Ureter (tissue), 1 donor: ENCODE measurements around the gene NPAS2. TPM values are rescaled to one million over a fixed set of nuclear protein-coding genes. Genes with fewer than 3 reads are reported as not detected.

Experiments
- DNase-seq: peaks from one replicate; pipeline ENCODE4 v3.0.0-alpha.2; 2020; ENCODE audit warnings: low spot score
- total RNA-seq: library from RNA; stranded (reverse); gene quantifications from one replicate; pipeline ENCODE4 v1.2.4, GENCODE V29; 2023
- donor health status: DM: yes; HTN: yes; CAD: no.

NPAS2 gene
- total RNA-seq, 1 donor from 2014 or later = 102 TPM

DNA sequence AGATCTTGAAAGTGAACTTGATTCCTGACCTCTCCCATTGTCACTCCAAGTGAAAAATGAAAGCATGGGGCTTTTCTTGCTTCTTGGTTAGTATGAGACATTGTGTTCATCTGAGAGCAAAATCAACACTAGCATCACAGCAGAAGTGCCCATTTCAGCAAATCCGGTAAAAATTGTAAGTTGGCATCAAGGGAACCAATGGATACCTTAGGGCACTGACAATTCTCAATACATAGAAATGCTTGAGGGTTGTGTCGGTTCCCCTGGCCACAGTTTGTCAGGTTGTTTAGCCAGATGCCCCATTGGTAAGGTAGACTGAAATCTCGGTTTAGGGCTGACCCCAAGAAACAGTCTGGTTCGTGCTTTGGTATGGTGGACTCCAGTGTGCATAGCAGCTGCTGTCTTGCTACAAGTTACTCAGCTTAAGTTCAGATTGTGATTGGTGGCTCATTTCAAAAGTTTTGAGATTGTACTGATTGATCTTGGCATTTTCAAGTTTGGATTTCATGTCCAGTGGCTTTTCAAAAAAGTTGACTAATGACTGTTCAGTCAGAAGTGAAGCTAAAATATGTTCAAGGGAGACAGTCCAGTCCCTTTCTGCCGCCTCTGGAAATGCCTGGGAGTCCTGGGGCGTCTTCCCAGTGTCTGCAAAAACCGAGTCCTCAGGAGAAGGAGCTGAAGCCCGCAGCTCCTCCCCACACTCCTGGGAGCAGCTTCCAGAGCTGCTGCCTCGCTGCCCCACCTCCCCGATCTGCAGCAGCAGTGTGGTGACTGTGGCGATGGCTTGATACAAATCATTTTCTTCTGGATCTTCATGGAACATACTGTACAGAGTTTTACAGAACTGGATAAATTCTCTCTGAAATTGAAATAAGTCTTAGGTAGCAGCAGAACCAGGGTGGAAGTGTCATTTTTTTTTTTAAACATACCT is 187.7 kb downstream of the NPAS2 start:
- no peak for DNase-seq

DNA sequence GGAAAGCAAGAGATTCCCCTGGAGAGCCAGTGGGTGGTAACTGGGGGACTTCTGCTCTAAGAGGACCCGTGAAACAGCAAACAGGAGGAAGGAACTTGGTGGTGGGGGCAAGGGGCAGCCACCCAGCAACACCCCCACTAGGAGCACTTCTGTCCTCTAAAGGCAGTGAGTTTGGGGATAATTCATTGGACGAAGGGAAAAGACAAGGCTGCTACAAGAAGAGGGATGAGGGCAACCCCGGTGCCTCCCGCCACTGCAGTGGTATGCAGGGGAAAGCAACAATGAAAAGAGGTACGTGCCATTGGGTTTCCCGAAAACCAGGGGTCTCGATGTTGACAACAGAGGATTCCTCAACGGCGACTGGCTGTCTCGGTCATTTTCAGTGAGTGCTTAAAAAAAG is 191.2 kb downstream of the NPAS2 start:
- DNase-seq = no peak

DNA sequence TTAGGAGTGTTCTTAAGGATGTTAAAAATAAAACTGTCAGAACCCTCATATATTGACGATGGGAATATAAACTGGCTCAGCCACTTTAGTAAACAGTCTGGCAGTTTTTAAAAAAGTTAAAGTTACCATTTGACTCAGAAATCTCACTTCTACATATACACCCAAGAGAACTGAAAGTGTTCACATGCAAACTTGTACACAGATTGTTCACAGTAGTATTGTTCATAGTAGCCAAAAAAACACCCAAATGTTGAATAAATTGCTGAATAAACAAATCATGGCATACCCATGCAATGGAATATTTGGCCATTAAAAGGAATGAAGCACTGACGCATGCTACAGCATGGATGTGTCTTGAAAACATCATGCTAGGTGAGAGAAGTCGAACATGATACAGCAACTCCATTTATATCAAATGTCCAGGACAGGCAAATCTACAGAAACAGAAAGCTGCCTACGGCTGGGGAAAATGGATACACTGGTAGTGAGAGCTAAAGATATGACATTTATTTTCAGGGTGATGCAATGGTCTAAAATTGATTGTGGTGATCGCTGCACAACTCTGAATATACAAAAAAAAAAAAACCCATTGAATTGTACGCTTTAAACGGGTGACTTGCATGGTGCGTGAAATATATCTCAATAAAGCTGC is 192.2 kb downstream of the NPAS2 start:
- no peak for DNase-seq

DNA sequence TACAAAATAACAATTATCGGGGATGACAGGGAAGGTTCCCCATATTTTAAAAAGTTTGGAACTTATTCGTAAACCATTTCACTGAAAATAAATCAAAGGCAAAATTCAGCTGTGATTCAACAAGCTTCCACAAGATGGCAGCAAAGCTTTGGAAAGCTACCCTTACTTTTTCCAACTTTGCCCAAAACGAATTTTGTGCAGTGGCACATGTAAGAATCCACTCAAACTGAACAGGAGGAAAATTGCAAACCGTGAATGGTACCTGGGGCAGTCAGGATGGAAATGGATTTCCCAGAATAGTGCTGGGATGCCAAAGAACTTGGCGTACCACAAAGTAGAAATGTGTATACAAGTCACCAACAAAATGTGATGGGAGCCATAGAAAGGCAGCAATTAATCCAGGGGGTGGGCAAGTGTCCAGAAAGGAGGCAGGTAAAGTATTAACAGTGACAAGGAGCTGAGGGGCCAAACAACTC is 192.8 kb downstream of the NPAS2 start:
- DNase-seq = no peak

GRCh38 chr2:101014264-101014857 is 194.4 kb downstream of the NPAS2 start:
- DNase-seq = no peak

DNA sequence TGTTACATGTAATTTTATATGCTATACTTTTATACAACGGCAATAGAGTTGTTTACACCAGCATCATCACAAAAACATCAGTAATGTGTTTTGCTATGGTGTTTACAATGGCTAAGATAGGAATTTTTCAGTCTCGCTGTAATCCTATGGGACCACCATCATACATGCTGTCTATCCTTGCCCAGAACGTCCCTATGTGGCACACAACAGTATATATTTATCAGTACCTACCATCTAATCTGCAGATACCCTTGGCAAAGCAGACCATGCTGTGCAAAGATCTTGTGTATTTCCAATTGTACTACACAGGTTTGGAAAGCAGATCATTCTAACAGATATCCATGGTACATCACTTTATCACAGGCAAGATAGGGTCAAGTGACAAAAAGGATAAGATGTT is 197.4 kb downstream of the NPAS2 start:
- no peak for DNase-seq

DNA sequence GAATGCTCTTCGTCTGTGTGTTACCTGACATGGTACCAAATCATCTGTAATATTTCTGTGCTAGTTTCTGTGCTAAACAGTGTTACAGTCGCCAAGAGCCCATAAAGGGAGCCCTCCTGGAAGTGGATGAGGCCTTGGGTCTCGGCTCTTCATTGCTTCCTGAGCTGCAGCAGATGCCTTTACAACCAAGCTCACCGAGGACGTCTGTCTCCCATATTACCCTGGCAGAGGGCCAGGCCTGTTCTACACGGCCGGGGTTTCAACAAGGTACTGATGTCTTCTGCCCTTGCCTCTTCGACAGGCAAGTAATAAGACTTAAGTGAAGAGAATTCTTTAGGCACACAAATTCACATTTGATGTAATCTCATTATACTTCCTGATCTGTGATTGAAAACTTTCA is 199.0 kb downstream of the NPAS2 start:
- DNase-seq = no peak

DNA sequence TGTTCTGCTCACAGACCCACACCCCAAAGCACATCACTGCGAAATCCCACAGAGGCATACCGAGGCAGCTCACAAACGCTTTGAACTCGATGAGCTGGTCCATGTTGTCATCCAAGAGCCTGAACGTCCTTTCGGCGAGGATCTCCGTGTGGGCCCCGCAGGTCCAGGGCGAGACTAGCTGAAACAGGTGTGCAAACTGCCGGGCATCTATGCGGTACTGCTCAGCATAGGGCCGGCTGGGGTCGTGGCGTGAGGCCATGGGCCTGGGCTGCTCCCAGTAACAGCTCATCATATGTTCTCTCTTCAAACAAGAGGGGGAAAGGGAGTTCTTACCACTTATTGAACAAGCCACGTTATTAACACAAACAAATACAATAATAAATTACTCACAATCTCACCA is 202.3 kb downstream of the NPAS2 start:
- no peak for DNase-seq

DNA sequence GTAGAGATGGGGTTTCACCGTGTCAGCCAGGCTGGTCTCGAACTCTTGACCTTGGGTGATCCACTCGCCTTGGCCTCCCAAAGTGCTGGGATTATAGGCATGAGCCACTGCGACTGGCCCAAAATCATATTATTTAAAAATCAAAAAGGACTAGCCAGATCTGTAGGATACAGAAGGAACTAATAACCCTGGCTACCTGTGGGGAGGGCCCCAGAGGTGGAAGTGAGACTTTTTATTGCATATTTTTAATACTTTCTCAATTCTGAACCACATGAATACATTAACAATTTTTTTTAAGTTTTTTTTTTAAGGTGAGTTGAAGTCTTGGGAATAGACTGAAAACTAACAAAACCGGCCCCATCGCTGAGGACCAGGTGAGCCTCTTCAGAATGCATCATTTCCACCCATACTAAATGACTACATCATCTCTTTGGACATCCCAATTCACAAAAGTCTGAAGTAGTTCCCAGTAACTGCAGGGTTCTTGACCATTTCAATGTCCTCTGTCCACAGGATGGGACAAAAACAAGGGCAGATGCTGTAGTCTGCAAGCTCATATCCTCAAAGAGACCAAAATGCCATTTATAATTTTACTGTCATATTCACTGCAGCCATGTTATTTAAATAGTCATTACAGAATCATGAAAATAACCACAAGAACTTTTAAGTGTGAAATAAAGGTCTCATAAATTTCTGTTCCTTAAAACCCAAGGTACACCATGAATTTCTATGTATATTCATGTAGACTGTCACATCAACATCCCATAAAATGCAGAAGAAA is 203.6 kb downstream of the NPAS2 start:
- no peak for DNase-seq

DNA sequence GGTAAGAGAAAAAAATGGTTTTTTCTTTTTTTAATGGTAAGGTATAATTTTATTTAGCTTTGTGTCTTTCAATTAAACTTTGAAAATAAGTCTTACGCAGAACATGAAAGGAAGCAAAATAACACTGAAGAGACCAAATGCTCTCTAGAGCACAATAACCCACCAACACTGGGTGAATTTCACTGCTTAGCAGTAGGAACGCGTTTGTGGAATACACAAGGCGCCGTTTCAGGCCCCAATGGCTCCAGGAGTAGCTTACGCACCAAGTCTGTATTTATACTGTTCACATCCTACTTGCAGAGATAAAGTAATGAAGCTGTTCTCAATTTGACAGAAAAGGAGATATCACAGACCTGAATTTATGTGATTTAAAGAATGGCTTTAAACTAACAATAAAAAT is 205.6 kb downstream of the NPAS2 start:
- DNase-seq = no peak

- no peak for DNase-seq
Measured at GRCh38 chr2:101026253-101026701, 206.3 kb downstream of the NPAS2 start.

GRCh38 chr2:101026923-101027469 is 207.1 kb downstream of the NPAS2 start:
- DNase-seq = no peak

- no peak for DNase-seq
Measured at GRCh38 chr2:101027852-101028251, 207.9 kb downstream of the NPAS2 start.

DNA sequence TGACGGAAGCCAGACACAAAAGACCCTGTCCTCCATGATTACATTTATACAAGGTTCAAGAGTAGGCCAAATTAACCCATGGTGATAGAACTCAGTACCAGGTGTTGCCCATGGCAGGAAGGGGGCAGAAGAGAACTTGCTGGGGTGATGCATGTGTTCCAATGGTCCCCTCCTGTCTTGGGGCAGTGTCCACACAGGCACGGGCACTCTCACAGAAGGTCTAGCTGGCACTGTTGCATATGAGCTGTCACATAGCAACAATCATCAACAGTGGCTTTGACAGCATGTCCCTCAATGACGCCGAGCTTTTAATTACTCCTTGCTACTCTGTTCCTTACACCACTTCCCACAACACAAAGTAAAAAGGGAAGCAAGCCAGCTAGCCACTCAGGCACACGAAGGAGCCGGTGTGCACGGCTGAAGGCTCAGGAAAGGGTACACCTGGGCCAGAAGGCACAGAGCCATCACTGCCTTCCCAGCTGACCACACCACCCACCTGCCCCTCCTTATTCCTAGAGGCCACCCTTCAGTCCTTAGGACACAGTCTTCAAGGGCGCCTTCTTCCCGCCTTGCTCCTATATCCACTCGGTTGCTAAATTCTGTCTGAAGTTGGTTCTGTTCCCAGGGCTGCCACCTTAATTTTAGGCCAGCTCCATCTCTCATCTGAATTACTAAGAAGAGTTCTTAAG is 211.1 kb downstream of the NPAS2 start:
- DNase-seq = no peak

- no peak for DNase-seq
Measured at GRCh38 chr2:101032084-101032776, 212.3 kb downstream of the NPAS2 start.

- DNase-seq = no peak
Measured at GRCh38 chr2:101036562-101036961, 216.6 kb downstream of the NPAS2 start.

DNA sequence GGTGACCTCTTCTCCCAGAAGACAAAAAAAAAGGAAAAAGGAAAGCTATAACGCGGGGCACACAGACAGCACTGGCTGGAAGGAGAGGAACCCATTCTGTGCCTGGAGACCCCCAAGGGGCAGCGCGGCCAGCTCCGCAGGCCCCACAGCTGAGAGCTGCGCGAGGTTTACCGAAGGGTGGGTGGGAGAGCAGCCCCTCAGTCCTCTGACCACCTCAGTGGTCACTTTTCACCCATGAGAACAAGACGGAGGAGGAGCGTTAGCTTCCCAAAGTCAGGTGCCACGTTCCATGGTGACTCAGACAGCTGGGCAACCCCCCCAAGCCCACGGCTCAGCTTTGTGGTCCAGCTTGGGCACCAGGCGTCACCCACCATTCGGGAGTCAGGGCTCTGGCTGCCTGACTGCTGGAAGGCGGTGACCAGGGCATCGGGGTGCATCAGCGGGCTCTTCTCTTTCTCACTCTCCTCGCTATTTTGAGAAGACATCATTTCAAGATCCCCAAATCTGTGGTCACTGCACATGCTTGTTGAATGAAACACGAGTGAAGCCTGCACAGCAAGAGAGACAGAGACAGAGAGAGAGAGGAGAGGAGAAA is 217.3 kb downstream of the NPAS2 start:
- DNase-seq = no peak

- no peak for DNase-seq
Measured at GRCh38 chr2:101038455-101039255, 218.7 kb downstream of the NPAS2 start.

GRCh38 chr2:101040072-101040471 is 220.1 kb downstream of the NPAS2 start:
- no peak for DNase-seq
